Cortex of kidney (tissue), 1 donor: Measurements from ENCODE around the gene RPUSD4.

Experiments used
- DNase-seq: peaks from one replicate; lab custom pipeline; 2025; lab: John Stamatoyannopoulos, UW

Gene RPUSD4

DNA sequence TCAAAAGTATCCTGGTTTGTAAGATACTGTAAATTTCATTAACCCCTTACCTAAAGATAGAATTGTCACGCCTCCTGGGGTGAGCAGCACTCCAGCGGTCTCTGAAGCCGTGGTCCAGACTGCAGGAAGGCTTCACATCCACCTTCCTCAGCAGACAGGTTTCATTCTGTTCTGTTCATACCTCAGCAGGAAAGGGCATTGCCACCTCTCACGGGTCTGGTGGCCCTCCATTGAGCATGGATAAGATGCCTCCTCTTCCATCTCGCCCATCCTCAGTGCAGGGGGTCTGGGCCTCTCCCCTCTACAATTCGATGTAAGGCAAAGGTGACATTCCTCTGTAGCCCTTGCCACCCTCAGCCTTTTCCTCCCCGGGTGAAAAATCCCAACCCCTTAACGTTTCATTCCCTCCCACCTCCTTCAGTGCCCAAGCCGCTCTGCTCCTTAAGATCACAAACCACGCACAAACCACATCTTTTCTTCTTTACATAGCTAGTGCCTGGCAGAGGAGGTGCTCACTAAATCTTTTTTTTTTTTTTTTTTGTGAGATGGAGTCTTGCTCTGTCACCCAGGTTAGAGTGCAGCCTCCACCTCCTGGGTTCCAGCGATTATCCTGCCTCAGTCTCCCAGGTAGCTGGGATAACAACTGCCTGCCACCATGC lies 28.5 kb downstream of the RPUSD4 start:
- DNase-seq, result no peak

DNA sequence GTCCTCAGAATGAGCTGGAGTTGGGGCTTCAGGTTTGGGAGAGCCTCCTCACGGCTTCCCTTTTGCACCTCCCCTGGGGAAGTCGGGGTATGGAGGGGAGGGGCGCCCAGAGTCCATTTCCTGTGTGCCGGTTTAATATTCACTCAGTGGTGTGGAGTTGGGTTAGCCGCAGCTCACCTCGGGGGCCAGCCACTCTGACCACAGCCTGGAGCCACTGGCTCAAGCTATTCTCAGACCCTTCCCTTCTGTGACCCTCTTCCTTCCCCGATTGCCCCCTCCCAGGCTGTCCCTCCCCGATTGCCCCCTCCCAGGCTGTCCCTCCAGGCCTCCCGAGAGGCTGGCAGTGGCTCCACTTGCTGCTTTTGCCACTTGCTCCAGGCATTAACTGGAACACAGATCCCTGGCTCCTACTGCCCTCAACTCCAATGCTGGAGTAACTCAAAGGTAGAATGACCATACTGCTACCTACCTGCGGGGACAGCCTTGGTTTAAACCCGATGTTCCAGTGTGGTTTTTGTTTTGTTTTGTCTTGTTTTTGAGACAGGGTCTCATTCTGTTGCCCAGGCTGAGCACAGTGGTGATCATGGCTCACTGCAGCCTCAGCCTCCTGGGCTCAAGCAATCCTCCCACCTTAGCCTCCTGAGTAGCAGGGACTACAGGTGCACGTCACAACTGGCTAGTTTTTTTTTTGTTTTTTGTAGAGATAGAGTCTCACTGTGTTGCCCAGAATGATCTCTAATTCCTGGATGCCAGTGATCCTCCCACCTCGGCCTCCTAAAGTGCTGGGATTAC lies 29.3 kb downstream of the RPUSD4 start:
- no peak for DNase-seq

DNA sequence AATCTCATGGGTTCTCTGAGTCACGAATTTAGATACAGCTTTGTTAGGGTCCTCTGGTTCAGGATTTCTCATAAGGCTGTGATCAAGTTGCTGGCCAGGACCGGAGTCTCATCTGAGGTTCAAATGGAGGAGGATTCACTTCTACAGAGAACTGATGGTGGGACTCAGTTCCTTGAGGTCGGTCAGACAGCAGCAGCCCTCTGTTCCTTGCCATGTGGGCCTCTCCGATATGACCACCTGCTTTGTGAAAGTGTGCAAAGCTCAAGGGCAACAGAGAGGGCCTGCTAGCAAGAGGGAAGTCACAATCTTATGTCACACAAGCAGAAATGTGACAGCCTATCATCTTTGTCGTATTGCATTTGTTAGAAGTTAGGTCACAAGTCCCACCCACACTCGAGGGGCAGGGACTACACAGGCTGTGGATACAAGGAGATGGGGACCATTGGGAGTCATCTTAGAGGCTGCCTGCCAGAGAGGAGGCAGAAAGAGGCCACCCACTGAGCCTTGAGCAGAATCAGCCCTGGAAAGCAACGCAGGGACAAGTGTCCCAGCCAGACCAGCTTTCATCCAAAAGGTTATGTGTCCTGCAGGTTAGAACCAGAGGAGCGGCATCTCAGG lies 34.5 kb downstream of the RPUSD4 start:
- no peak for DNase-seq

DNA sequence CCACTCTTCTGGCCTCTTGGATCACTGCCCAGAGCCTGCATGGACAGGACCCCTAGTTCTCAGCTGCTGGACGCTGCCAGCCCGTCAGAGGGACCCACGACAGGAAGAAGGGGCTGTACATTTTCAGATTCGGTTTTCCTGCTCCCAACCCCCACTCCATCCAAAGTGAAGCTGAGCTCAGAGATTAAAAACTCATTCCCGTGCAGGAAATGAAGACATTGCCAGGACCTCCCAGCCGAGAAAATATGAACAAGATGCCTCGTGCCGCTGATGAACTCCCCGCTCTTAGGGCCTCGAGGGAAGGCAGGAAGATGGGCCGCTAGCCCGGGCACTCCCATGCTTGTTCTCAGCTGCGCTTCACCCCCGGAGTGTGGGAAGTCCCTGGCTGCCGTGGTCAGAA lies 36.1 kb downstream of the RPUSD4 start:
- no peak for DNase-seq

DNA sequence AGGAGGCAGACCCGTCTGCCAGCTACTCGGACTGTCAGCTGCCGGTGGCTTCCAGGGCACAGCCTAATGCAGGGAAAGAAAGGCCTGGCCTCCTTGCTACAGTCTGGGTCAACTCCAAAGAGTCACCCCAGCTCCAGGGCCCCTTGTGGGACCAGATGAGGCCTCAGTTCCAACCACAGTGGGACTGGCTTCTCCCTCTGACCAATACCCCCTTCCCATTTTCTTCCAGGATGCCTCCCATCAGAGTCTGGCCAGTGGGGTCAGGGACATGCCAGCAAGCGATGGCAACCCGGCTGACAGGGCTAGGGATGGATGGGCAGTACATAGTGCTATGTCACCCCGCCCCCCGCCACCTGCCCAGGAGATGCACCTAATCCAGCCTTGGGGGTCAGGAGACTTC lies 36.6 kb downstream of the RPUSD4 start:
- DNase-seq, result no peak

DNA sequence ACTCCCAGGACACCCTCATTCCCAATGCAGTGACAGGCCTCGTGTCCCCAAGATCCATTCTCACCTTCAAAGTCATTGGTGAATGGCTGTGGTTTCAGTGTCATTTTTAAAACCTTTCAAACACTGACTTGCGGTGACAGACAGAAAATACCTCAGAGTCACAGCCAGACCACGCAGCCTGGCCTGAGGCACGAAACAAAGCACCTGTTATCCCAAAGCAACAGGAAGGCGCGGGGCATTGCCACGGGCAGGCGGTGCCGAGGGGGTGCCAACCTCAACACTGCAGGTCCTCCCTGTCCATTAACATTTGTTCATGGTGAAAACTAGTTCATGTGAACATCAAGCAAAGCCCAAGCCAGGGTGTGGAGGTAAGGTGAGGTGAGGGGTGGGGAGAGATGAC lies 38.2 kb downstream of the RPUSD4 start:
- no peak for DNase-seq

DNA sequence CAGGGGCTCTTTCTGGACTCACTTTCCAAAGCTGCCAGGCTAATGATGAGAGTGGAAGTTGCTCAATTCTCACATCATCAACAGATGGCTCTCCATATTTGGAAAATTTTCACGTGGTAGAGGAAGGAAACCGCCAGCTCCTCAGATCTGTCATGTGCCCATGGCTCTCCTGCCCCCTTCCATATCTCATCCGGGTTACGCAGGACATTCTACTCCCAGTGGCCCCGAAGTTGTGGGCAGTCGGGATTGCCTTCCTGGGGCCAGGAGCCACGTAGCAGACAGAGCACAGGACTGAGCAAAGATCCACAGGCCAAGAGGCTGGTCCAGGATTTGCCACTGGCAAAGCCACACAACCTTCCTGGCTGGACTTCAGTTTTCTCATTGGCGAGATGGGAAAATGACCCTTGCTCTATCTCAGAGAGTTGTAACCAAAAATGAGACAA lies 38.8 kb downstream of the RPUSD4 start:
- DNase-seq, result no peak

DNA sequence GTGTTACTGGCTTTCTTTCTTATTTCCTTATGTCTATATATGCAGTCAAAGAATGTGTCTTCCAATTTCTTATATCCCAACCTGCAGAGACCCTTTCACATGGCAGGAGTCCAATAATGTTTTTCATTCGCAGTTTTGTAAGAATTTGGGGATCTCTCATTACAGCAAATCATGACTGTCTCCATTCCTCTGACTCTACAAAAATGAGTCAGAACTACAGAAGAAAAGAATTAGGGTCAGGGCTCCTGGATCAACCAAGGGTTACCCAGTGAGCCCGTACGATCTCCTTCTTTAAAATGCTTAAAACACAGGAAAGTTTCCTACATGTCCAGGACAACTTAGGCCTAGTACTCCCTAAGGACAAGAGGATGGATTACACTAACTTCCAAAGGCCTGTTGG lies 42.2 kb downstream of the RPUSD4 start:
- no peak for DNase-seq

DNA sequence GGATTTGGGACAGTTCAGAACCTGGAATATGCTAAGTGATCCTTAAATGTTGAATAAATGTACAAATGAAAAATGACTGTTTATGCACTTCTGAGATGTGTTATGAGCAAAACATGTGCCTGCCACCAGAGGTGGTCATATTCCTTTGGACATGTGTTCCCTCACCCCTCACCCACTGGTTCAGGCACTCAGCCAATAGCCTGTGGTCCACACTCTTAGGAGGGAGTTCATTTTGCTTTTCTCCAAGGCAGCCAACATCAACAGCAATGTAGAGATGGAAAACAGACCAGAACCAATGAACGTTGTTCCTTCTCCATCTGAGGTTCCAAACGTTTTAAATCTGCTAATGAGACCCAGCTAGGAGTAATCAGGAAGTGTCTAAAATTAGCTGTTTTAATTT lies 44.0 kb downstream of the RPUSD4 start:
- DNase-seq, result no peak

DNA sequence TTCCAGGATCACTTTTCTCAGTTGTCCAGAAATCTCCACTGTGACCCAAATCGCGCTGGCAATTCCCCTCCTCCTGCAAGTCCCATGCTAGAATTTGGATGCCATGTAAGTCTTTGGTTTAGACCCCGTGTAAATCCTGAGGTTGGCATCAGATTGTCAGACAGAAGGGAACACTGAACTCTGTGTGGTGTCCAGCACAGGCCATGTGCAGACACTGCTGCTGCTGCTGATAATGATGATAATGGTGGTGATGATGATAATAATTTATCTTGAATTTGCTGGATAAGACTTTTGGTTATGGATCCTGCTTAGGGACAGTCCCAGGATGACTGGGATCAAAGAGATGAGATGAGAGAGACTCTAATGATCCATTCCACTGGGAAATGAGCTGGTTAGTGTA lies 45.0 kb downstream of the RPUSD4 start:
- no peak for DNase-seq

DNA sequence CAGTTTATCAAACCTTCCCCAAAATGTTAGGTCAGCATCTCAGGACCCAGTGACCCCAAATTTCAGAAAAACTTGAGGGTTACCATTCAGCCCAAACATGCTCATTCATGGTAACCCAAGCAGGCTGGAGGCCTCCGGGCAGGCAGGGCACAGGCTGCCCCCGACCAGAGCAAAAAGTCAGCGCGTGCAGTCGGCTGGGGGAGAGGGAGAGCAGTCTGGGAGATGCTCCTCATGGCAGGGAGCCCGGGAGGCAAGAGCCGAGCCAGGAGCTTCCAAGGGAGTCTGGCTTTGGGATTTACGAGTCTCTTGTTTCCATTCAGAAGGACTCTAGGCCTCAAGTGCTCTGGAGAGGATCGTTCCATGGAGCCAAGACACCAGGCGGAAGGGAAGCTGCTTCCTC lies 45.7 kb downstream of the RPUSD4 start:
- DNase-seq, result no peak

DNA sequence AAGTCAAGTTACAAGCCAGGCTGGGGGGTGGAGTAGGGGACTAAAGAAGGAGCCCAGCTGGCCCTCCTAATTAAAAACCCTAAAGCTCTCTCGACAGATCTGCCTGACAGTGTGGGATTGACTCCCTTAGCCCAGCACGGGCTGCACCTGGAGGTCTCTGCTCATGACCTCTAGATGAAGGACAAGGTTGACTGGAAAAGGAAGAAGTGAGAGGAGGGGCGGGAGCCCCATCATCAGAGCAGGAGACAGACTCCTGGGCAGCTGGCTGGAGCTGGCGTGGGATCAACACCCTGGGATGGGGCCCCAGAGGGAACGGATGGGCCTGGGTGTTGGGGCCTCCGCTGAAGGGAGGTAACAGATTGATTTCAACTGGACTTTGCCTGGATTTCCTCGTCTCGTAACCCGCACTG lies 46.1 kb downstream of the RPUSD4 start:
- no peak for DNase-seq

DNA sequence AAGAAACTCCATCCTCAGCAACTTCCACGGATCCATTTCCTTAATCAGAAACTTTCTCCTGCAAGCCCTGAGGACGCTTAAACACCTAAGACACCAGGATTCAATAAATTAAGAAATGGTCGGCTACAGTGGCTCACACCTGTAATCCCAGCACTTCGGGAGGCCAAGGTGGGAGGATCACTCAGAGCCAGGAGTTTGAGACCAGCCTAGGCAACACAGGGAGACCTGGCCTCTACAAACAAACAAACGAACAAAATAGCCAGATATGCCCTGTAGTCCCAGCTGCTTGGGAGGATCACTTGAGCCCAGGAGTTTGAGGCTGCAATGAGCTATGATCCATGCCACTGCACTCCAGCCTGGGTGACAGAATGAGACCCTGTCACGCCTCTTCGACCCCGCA lies 46.7 kb downstream of the RPUSD4 start:
- DNase-seq, result no peak

DNA sequence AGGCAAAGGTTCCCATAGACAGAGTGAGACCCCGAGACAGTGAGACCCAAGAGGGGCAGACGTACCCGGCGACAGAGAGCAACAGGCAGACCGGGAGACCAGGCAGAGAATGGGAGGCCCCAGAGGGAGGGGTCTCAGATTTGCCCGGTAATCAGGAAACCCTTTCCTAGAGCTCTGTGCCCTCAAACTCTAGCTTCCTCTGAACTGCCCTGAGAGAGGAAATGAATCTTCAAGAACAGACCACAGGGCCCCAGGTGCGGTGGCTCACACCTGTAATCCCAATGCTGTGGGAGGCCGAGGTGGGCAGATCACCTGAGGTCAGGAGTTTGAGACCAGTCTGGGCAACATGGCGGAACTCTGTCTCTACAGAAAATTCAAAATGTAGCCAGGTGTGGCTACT lies 47.7 kb downstream of the RPUSD4 start:
- no peak for DNase-seq

DNA sequence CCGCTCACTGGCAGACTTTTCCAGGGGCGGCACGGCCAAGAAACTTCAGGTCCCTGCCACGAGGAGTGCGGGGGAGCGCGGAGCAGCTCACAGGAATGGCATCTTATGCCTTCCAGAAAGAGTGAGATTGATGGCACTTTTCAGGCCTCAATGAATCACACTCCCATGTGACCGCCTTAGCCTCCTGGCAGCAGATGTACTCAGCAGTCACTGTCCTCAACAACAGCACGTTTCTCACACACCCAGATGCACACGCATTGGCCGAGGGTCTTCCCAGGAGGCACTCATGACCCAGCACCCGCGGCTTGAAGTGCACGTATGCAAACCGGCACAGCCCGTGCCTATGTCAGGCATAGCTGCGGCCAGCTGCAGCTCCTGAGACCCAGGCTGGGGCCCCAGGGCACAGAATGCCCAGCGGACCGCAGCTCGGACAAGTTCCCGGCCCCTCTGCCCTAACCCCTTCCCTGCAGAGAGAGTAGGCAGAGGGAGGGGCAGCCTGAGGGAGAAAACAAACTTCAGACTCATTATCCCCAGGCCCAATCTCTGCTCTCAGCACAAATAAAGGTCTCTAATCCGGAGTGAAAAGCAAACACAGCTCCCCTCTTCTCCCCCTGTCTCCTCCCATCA lies 48.3 kb downstream of the RPUSD4 start:
- DNase-seq, result no peak

DNA sequence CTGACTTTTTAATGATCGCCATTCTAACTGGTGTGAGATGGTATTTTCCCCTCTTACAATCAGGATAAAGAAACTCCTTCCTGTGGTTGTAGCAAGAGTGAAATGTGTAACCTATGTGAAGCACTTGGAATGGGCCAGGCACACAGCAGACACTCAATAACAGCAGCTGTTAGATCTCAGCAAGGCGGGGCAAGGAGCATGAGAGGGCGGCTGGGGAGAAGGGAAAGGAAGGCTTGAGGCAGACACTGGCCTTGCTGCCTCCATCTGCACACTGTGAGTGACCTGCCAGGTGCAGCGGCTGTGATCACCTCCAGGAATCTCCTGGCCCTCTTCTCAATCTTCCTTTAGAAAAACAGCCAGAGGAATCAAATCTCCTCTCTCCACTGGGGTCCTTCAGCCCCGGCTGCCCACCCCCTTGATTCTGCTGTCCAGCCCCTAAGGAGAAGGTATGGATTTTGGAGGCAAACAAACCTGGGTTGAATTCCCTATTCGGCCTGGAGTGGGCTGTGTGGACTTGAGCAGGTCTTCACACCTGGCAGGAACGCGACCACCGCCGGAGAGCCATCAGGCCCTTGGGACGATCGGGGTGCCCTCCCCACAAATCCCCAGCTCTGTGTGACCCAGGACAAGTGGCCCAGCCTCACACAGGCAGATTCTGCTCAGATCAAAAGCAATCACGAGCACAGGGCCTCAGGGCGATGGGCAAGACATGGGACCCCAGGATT lies 49.0 kb downstream of the RPUSD4 start:
- no peak for DNase-seq

DNA sequence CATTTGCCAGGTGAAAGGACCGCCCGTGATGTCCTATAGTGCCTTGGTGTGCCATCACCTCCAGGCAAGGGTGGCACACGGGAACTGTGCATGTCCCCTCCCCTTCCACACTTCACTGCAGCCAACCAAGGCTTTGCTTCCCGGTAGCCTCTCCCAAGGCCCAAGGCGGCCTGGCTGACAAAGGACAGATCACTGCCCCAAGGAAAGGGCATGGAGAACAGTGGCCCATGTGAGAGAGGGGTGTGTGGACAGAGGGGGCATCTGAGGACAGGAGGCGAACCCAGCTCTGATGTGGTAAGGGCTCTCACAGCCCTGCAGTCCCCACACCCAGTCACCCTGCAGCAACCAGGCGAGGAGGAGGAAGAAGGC lies 50.4 kb downstream of the RPUSD4 start:
- no peak for DNase-seq

DNA sequence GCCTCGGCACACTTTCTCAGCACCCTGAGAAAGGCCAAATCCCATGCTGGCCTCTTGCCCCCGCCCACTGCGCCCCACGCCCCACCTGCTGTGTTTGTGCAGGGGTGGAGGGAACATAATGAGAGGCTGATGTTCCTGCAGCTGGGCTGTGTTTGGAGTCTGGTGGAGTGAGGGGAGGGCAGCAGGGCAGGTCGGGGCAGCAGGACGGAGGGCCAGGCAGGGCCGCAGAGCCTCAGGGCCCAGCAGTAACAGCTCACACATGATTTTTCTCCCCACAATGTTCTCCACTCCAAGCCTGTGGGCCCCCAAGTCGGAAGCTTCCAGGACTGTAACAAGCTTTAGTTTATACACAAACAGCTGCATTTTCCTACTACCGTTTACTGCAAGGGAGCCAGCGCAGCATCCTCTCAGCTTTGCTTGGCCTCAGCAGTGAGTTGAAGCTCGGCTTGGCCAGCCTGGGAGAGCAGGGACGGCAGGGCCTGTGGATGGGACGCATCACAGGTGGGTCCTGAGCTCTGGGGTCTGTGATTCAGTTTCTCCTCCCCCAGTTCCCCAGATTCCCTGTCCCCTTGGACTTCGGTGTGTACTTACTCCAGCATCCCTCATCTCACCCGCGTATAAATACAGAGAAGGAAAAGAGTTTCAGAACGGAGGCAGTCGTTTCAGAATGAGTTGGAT lies 51.0 kb downstream of the RPUSD4 start:
- DNase-seq, result no peak

DNA sequence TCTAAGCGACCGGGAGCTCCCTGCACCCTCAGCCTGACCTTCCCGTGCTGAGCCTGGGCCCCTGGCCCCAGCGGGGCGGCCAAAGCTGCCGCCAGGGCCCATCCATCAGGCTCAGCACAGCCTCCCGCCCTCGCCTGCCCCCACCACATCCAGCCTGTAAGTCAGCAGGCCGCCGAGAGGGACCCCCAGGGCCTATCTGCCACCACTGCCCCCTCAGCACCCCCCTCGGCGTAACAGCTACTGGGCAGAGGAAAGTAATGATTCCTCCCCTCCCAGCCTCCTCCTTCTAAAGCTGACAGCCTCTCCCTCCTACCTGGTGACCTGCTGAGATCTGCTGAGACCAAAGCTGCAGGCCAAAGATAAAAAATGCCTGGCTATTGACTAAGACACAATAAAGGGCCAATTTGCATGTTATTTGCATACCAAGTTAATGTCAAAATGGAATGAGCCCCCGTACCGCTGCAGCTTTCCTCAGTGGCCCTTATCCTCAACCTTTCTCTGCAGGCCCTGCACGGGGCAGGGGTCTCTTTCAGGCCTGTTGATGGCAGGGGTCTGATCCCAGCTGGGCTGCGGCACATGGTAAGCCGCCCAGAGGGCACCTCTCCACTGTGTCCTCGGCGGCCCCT lies 51.6 kb downstream of the RPUSD4 start:
- no peak for DNase-seq

DNA sequence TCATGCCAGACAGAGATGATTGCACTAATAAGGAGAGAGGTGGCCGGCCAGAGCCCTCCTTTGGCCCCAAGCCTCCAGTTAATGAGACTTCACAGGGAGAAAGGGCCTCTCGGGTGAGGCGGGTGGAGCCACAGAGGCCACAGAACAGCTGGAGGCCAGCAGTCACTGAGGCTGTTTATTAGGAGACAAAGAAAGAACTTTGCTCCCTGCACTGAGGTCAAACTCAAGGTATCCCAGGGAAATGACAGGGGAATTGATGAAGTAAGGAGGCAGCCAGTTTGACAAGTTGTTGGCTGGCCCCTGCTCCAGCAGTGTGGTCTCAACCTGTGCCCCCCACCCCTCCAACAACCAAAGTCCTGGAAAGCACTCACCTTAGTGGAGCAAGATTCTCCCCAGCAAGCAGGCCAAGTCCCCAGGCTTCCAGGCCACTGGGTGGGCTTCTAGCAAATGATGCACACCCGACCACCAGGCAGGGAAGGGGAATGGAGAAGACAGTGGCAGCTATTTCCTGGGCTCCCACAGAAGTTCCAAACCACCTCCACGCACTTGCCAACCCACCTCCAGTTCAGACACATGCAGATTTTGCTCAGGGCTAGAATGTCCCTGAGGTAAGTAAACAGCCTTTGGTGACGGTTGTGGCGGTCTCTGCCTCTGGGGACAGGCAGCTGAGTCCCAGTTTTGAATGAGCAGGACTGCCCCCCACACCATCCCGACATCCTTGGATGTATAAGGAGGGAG lies 53.2 kb downstream of the RPUSD4 start:
- DNase-seq, result no peak
